GM20431 (cell line): Measurements from ENCODE around the gene CDO1.

Experiments used
- in situ Hi-C: fragments of 300-500 bp; cut with MseI, MboI; formaldehyde crosslinking; loops from one replicate; pipeline ENCODE4 v1.15.0; 2020; ENCODE audit warnings: low sequenced_read_pairs; ENCODE audit not compliant: unreplicated experiment

Gene CDO1

DNA sequence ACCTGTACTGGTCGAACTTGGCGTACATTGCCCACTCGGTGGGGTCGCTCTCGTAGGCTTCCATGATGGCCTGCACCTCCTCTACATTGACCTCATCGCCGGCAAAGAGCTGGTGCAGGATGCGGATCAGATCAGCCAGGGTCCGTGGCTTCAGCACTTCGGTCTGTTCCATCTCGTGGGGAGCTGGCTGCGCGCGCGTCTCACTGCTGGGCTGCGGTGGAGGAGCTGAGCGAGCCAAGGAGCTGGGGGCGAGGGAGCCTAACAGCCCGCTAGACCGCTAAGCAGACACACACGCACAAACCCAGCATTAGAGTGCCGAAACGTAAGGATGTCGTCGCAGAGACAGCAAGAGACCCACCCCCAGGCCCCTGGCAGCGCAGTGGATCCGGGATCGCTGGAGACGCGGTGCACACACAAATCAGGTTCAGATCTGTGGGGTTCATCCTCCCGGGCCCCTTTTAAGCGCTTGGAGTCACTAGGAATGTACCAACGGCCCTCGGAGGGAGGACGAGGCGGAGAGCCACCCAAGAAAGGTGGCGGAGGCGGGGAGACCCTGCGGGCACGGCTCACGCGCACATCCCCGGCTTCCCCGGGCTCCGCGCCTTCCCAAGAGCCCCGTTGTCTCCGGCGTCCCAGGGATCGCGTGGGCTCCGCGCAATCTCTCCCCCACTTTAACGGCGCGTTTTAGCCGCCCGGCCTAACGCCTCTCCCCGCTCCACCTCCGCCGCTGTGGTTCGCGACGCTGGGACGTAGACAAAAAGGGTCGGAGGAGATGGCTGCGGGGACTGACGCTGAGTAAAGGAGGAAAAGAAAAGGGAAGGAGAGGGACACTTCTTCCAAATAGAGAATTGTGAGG, at the start of gene CDO1:
Gene CDO1 (minus strand): TSS at position 434 of the 856 bp plus-strand sequence. CDS start 262 bp downstream, at position 172.
- in situ Hi-C loops: no loop called here

- in situ Hi-C loops: no loop called here
These were observed 42.9 kb upstream of the CDO1 start for GRCh38 chr5:115859378-115859777.

DNA sequence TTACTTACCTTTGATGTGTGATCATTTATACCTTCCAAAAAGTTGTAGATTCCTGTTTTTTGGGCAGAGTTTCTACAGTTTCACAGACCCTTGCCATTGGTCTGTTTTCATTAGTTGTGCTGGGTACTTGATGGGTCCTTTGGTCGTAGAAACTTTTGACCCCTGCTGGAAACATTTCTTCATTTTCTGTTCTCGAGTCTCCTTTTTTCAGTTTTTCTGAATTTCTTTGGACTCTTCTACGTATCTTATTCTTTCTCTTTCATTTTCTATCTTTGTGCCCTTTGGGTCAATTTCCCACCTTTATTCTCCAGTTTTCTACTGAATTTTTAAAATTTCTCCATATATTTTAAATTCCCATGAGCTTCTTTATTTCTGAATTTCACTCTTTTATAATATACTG, 41.9 kb upstream of the CDO1 start:
- in situ Hi-C loops: no loop called here

- in situ Hi-C loops: no loop called here
These were observed 41.3 kb upstream of the CDO1 start for GRCh38 chr5:115857626-115858349.

DNA sequence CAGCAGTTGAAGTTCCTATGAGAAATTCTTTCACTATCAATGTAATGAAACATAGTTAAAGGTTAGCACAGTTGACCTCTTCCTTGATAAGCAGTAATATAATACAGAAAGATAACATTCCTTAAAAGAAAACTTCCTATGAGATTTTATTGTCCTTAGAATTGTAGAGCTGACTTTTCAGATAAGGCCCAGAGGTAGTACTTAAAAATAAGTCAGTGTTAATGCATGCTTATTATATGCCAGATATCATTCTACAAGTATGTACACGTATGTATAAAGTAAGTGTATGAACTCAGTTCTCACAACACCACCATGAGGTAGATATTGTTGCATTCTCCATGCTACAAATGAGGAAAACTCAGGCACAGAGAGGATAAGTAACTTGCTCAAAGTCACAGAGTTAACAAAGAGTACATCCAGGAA, 40.6 kb upstream of the CDO1 start:
- in situ Hi-C loops: no loop called here

DNA sequence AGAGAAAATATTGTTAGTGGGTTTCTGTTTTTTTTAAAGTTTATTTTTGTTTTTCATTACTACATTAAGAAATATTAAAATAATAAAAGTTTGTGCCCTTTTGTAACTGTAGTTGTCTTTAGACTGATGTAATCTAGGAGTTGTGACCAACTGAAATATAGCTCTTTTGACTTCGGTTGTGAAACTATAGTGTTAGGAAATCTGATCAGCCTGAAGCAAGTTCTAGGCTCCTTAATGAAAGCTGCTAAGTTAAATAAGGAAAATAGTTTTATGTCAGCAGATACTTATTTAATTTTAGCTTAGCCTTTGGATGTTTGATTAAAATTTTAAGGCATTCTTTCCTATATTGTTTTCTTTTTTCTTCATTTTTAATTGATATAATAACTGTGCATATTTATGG, 39.5 kb upstream of the CDO1 start:
- in situ Hi-C loops: no loop called here

- in situ Hi-C loops: no loop called here
These were observed 37.7 kb upstream of the CDO1 start for GRCh38 chr5:115854139-115854538.

GRCh38 chr5:115850744-115851416, 34.4 kb upstream of the CDO1 start:
- in situ Hi-C loops: no loop called here

DNA sequence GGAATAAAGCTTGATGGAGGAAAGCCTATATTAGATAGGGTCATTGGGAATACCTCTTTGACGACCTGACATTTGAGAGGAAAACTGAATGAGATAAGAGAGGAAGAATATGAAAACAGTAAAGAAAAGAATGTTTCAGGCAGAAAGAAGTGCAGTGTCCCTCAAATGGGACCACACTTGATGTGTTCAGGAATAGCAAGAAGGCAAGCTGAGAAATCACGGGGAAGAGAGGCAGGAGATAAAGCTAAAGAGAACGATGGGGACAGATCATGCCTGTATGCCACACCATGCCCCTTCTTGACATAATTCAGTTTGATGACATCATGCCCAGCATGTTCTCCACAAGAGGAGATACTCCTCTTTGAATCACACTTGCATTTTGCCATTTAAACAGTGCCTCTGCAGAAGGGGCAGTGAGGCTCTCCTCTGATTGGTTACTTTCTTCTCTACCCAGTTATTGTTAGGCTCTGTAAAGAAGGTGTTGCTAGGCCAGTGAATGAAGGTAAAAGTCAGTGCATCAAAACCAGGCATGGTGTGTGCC, 32.9 kb upstream of the CDO1 start:
- in situ Hi-C loops: loop anchor here (25.0 kb wide), 2 partner anchors 213 to 537 kb away; no protein-coding TSS in a partner anchor

DNA sequence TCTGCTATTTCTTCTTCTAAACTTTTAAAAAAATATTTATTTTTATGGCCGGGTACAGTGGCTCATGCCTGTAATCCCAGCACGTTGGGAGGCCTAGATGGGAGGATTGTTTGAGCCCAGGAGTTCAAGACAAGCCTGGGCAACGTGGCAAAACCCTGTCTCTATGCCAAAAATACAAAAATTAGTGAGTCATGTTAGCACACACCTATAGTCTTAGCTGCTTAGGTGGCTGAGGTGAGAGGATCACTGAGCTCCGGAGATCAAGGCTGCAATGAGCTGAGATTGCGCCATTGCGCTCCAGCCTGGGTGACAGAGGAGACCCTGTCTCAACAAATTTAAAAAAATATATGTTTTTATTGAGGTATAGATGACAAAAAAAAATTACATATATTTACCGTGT, 30.8 kb upstream of the CDO1 start:
- in situ Hi-C loops: loop anchor here (25.0 kb wide), 2 partner anchors 215 to 535 kb away; no protein-coding TSS in a partner anchor

- in situ Hi-C loops: loop anchor here (25.0 kb wide), 2 partner anchors 218 to 532 kb away; no protein-coding TSS in a partner anchor
These were observed 27.9 kb upstream of the CDO1 start for GRCh38 chr5:115844321-115844817.

GRCh38 chr5:115843444-115844130, 27.1 kb upstream of the CDO1 start:
- in situ Hi-C loops: loop anchor here (25.0 kb wide), 2 partner anchors 219 to 531 kb away; no protein-coding TSS in a partner anchor

- in situ Hi-C loops: loop anchor here (25.0 kb wide), 2 partner anchors 219 to 531 kb away; no protein-coding TSS in a partner anchor
These were observed 26.5 kb upstream of the CDO1 start for GRCh38 chr5:115842952-115843351.

DNA sequence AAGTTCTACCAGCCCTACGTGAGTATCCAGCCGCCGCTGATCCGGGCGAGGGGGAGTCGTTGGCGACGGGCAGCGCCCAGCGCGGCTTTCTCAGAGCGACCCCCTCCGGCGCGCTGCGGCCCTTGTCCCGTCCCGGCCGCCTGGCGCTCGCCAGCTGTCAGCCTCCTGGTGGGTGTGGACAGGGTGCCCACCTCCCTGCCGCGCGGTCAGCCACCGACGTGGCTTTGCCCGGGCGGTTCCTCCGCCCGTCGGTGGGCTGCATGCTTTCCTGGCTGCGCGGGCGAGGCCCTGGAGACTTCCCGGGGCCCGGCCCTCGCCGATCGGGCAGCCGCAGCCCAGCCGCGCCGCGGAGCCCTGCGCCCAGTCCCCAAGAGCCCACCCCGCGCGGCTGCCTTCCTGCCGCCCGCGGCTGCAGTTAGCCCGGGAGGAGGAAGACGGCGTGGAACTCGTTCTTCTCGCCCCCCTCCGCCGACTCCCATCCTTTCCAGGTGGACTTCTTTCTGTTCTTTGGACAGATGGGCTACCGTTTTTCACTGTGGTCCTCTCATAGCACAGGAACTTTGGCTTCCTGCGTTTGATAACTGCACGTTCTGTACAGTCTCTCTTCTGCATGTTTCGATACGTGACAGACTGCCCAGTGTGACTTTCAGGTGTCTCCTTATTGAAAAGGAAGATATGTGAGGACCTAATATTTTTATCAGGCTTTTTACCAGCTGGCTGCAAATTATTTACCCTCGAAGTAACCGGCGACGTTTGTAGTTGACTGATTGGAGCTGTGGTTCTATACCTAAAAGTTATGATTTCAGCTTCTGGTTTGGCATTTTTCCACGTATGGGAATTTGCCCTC, 25.9 kb upstream of the CDO1 start:
- in situ Hi-C loops: loop anchor here (25.0 kb wide), 2 partner anchors 220 to 530 kb away; no protein-coding TSS in a partner anchor

DNA sequence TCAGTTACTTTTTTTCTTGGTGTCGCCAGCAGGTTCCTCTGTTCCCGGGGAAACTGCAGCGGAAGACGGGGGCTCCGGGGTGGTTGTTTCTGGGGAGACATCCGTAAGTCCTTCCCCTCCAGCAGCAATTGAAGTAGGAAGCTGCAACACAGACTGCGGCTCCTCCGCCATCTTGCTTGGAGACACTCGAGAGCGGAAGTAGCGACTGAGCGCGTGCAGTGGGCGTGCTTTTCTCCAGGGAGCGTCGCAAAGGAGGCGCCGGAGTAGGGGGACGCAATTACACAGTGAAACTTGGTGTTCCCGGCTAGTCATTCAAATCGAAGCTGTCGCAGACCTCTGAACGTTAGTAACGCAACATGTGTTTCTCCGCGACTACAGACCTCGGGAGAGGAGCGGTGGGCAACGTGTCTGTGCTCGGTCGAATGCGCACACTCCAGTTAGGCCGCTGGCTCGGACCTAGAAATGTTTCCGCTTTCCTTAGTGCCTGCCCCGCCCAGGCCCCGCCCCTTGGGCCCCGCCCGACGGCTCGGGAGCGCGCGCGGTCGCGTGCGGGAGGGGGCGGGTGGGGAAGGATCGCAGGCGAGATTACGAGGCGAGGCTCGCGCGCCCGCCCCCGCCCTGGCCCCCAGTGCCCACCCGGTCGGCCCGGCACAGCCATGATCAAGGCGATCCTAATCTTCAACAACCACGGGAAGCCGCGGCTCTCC, 25.1 kb upstream of the CDO1 start, which contains the start of the genes AP3S1 and ATG12:
Gene AP3S1 (plus strand): TSS at position 554 of the 707 bp plus-strand sequence. CDS start 103 bp downstream, at position 657.
Gene ATG12 (minus strand): TSS at position 184 of the 707 bp plus-strand sequence. CDS start 13 bp downstream, at position 171.
- in situ Hi-C loops: loop anchor here (25.0 kb wide), 2 partner anchors 221 to 529 kb away; no protein-coding TSS in a partner anchor

GRCh38 chr5:115840873-115841272, 24.4 kb upstream of the CDO1 start:
- in situ Hi-C loops: loop anchor here (25.0 kb wide), 2 partner anchors 221 to 529 kb away; no protein-coding TSS in a partner anchor

DNA sequence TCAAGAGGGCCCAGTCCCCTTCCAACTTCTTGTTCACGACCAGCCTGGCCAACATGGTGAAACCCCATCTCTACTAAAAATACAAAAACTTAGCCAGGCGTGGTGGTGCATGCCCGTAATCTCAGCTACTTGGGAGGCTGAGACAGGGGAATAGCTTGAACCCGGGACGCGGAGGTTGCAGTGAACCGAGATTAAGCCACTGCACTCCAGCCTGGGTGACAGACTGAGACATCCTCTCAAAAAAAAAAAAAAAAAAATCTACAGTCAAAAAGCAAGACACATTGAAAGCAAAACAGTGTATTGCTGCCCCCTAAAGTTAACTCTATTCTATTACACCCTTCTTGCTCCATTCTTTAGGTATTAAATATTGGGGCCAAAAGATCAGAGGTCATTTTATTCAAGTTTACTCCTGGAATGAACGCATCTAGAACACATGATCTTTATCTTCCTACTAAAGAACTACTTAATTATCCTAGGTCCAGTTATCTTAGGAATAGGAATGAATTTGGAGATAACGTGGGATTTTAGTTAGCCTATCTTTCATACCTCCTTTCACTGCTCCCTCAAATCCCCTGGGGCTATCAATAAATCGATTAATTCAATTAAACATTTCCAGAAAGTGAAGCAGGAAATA, 22.5 kb upstream of the CDO1 start:
- in situ Hi-C loops: loop anchor here (25.0 kb wide), 2 partner anchors 223 to 527 kb away; no protein-coding TSS in a partner anchor
